Dermis microvascular lymphatic vessel endothelial cell (primary cell): ENCODE data around the gene TIMP2. TPM values are rescaled to one million over a fixed set of nuclear protein-coding genes. Genes with fewer than 3 reads are reported as not detected.
"Not testable (repeated sequence)": the region's sequence is repeated elsewhere in the genome, so short reads cannot be mapped to it uniquely, and the experiment has no call there.

Source experiments
- DNase-seq, 2 donors: peaks; one replicate each; pipeline versions ENCODE4 v3.0.0 to v3.0.0-alpha.2; 2010; ENCODE audit warnings: low read depth in 2 of 2
- total RNA-seq: library from RNA; depleted of rRNA; stranded (reverse); fragments of >200 nt; gene quantifications from 2 replicates; pipeline ENCODE4 v1.2.1, GENCODE V29; 2014

TIMP2 gene
- total RNA-seq, 1 donor from 2014 or later: 34.5 TPM

DNA sequence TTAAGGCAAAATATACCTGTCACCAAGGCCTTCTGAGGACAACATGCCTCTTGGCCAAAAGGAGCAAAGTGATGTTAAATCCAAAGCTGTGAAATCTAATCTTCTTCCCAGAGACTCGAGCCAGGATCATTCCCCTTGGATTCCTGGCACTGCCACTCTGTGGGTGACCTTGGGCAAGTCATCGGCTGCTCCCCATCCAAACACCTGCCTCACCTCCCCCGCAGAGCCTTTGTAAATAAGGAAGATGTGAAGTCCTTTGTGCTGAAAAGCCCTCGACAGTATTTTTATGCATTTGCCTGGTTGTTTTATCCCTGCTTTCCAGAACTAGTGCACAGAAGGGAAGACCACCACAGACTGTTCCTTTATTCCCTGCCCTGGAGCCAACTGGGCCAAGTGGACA, 16.8 kb downstream of the TIMP2 start:
- DNase-seq: no peak

DNA sequence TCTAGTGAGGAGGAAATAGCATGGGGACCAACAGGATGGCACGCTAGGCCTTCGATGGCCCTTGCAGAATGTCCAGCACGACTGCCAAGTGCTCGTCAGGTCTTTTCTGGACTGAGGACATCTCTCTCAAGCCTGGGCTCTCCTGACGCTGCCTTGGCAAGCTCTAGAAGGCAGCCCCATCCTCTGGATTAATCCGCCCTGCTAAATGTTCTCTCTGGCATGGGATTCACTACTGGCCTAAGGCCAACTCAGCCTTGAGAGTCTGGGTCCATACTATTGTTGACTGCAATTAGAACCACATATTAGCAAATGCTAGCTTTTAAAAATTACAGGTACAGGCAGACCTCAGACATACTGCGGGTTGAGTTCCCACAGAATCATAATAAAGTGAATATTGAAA, 19.6 kb downstream of the TIMP2 start:
- DNase-seq: no peak

DNA sequence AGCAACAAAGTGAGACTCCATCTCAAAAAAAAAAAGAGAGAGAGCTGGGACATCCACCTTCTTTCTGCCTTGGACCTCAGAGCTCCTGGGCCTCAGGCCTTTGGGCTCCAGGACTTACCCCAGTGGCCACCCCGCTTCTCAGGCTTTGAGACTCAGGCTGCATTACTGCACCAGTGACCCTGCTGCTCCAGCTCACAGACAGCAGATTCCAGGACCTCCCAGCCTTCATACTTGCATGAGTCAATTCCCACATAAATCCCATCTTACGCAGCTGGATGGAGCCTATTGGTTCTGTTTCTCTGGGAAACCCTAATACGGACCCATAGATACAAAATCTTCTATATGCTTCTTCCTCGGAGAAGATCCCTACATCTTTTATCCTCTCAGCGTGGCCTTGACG, 20.1 kb downstream of the TIMP2 start:
- no peak for DNase-seq

DNA sequence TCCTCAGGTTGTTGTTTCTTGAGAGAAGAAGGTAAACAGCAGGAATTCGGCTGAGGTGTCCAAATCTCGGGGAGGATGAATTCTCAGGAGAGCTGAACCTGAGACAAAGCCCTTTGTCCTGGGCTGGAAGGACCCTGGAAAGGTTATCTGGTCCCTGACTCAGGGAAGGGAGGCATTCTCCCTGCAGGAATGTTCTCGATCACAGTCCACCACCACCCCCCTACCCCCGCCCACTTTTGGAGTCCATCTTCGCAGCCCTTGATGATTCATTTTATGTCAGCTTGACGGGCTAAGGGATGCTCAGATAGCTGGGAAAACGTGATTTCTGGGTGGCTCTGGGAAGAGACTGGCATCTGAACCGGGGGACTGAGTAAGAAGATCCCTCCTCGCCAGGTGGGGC, 20.8 kb downstream of the TIMP2 start:
- DNase-seq: no peak

DNA sequence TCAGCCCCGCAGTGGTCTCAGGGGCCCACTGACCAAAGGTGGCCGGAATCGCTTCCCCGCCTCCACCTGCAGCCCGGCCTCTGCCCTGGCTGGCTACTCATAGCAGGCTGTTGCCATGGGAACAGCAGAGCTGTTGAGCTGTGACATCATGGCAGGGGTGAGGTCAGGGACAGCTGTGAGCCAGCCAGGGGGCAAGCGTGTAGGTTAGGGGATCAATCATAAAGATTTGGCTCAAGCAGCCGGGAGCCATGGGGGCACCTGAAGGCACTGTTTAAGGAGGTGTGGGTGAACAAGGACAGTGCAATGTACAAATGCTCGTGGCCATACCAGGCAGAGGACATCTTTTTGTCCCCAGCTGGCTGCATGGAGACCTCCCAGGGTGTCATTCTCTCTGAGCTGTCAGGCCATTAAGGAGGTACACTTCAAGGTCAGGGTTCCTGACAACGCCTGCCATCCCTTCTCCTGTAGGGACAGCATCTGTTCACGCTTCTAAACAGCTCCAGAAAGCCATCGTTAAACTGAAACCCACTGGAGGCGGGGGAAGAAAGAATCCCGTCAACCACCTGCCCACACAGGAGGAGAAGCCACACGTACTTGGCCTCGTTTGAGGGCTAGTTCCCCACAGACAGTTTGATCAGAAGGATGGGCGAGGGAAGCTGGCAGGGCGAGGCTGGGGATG, 21.9 kb downstream of the TIMP2 start, which contains the start of gene CEP295NL:
TSS of gene CEP295NL (minus strand) at position 101 of the 679 bp plus-strand sequence. CDS start 1,373 bp downstream, outside the sequence.
- DNase-seq: peak; percentile 41 to 60

DNA sequence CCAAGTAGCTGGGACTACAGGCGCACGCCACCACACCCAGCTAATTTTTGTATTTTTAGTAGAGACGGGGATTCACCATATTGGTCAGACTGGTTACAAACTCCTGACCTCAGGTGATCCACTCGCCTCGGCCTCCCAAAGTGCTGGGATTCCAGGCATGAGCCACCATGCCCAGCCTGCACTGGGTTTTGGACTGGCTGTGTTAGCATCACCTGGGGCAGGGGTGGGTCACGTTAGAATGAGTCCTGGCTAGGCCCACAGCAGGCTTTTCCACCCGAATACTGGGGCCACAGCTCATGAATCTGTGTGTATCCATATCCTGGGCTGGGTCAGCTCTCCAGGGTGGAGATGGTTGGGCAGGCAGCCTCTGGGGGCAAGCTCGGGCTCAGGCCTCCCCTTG, 23.0 kb downstream of the TIMP2 start:
- not testable (repeated sequence) for DNase-seq

DNA sequence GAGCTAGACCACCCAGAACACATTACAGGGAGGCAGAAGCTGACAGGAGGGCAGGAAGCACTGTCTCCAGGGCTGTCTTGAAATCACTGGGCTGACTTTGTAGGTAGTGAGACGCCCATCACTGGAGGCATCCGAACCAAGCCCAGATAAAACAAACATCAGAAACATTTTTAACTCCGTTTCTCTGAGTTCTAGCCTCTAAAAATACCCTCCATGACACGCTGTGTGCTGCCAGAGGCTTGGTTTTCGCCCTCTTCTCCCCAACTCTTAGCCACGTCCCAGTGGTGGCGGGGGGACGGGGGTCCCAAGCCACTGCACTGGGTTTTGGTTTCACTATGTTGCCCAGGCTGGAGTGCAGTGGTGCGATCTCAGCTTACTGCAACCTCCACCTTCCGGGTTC, 23.4 kb downstream of the TIMP2 start:
- no peak for DNase-seq

DNA sequence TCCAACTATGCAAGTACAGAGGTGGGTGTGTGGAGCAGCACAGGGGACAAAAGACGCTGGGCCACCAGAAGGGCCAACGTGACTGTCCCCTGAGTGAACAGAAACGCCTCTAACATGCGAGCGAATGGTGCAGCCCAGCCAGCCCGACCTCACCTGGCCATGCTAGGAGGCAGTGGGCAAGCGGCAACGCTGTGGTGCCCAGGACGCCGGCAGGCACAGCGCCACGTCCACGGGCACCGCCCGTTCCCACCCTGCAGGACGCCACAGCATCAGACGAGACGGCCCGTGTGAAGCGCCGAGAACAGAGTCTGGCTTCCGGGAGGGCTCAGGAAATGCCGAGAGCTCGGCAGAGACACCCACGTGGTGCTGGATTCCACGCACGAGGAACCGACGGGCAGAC, 24.4 kb downstream of the TIMP2 start:
- no peak for DNase-seq

DNA sequence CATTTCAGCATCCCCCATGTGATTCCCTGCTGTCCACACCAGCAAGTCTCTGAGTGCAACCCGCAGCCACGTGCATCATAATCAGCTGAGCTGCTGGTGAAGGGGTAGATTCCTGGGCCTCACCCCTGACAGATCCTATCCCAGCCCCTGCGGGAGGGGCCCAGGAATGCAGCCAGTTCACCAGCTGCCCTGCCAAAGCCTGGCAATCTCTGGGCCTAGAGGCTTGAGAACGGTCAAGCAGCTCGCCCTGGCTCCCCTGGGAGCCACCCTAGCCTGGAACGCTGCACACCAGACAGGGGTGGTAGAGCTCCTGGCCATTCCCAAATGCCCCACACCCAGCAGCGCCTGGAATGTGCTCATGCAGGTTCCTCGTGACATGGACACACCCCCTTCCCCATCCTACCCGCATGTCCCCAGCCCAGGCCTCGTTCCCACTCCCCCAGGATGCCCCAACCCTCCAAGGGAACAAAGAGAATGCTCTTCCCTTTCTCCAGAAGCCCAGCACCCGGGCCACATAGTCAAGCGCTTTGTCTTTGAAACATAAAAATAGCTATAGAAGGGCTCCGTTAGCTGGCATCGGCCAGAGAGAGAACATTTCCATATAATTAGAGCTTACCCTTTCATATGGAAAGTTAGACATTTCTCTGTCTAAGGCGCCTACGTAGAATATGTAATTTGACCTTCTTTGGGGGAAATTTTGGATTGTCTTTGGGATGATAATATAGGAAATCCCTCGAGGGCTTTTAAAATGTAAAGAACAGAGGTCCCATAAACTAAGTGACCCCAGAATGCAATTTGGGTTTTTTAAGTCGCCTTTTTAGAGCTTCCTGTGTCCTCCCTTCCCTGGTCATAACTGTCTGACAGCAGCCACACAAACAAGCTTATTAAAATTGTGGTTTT, 25.6 kb downstream of the TIMP2 start:
- DNase-seq: no peak

DNA sequence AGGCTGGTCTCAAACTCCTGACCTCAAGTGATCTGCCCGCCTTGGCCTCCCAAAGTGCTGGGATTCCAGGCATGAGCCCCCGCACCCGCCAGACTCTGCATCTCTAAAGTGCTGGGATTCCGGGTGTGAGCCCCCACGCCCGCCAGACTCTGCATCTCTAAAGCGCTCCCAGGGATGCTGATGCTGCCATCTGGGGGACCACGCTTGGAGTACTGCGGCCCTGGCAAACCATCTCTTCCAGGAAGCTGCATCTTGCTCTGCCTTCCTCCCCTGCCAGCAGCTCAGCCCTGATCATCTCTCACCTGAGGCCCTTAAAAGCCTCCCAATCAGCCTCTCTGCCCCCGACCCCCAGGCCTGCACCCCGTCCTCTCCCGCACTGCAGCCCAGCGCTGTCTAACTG, 26.2 kb downstream of the TIMP2 start:
- DNase-seq: no peak

DNA sequence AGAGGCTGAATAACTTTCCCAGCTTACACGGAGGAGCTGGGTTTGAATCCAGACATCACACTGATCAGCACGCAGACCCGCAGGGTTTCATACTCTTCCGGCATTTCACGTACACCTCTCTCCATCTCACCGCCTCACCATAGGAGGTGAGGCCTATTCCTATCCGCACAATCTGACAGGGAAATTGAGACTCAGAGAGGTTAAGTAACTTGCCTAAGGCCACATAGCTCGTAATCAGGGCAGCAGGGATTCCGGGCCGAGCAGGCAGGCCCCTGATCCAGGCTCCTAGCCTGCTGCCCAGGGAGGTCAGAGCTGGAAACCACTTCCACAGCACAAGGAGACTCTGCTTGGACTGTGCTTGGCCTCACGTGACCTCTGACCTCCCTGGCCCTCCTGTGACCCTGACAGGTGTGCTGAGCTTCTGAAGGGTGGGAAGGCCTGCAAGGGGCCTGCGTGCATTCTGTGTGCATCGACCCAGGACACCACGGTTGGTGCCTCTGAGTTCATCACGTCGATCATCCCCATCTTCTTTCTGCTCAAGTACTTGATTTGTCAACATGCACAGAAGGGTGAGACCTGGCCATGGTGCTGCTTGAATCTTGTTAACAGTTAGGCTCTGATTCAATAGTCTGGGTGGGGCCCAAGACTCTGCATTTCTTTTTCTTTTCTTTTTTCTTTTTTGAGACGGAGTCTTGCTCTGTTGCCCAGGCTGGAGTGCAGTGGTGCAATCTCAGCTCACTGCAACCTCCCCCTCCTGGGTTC, 26.9 kb downstream of the TIMP2 start:
- DNase-seq: no peak

DNA sequence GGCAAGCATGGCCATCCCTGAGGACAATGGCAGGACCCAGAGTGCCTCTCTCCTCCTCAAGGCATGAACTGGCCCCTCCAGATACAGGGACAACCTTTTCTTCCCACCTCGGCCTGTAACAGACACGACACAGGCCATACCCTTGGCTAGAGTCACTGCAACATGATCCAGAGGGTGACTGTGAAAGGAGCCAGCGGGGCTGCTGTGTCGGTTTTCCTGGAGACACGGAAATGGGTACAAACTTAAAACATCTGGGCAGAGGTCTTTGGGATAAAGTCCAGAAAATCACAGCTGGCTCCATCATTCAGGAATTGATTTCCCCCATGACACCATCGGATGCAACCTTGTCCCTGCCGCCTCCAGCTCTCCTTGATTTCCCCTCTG, 27.5 kb downstream of the TIMP2 start:
- no peak for DNase-seq

DNA sequence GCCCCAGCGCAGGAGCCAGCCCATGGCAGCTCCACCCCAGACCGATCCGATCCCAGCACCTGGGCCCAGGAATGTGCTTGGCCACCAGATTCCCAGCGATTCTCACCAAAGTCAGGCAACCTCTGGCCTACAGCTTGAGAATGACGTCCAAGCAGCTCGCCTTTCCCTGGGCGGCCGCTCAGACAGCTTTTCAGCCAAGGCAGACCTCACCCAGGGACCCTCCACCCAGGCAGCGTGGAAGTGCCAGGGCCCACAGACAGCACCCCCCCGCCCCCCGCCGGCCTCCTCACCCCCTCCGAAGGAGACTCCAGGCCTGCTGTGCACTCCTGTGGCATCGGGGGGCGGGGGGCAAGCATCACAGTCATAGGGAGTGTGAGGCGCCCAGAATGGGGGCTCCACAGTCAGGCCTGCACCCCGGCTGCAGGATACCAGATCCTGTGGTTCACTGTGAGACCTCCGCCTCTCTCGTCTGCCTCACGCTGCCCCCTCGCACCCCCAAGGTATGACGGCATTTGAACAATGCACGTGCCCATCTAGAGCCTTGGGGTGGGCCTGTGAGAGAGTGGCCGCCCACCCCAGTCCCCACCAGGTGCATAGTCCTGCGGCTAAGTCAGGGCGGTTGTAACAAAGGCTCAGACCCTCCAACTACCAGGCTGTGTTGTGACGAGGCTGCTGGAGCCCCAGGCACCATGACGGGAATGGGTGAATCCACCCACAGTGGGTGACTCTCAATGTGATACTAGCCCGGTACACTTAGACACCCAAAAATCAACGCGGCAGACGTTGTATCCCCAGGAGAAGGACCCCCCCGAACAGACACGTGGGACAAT, 28.1 kb downstream of the TIMP2 start:
- no peak for DNase-seq

DNA sequence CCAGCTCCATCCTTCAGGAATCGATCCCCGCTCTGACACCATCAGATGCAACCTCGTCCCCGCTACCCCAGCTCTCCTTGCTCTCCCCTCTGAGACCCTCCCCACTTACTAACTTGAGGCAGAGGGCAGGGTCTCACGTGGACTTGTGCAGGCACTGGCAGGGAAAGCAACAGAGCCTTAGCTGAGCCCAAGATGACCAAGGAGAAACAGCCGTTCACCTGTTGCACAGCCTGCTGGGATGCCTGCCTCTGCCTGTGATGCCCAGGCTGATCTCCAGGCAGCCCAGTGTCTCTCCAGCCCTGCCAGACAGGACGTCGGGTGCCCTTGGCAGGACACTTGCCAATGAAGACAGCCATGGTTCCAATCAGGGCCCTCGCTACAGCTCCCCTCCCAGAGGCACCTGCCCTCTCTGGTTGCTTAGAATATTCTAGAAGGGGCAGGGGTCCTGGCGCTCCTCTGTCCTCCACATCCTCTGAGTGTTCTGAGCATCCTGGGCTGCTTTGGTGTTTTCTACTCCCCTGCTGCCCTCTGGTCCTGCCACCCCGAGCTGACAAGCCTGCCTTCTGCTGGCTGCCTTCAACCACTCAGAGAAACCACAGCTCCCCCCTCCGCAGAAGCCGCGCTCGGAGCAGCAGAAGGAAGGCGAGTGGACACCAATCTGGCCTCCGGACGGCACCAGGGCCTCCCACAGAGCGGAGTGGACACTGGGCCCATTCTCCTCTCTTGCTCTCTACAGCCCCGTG, 28.9 kb downstream of the TIMP2 start:
- no peak for DNase-seq

DNA sequence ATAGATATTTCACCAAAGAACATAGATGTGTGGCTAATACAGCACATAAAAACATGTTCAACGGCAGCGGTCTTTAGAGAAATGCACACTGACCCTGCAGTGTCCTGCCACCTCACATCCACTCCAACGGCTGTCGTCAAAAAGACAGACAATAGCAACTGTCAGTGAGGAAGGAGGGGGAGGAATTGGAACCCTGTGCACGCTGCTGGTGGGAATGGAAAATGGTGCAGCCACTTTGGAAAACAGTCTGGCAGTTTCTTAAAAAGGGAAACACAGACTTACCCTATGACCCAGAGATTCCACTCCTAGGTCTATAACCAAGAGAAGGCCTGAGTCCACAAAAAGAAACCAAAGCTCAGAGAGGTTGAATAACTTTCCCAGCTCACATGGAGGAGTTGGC, 29.9 kb downstream of the TIMP2 start:
- peak; percentile 80 to 83 for DNase-seq

DNA sequence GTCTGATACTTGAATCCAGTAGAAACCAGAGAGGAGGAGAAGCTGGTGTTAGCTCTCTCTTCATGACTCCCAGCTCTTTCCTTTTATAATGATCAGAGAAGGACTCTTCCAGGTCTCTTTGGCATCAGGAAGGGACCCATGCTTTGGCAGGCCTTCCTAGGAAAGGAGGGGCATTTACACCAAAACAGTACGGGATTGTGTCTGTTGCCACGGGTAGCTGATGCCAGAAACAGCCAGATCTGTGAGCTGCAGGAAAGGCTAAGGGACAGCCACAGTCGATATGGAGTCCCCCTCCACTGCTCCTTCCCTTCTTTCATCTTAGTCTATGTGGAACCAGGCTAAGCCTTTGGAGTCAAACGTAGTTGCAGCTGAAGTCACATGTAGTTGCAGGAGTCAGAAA, 31.5 kb downstream of the TIMP2 start:
- DNase-seq: no peak

DNA sequence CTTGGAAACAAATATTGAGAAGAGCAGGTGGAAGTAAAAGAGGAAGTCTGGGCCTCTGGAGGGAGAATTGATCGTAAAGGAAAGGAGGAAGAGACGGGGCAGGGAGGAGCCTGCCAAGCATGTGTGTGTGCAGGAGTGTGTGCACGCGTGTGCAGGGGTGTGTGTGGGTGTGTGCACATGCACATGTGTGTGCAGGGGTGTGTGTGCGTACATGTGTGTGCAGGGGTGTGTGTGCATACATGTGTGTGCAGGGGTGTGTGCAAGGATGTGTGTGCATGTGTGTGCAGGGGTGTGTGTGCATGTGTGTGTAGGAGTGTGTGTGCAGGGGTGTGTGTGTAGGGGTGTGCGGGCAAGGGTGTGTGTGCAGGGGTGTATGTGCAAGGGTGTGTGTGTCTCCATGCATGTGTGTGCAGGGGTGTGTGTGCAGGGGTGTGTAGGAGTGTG, 32.2 kb downstream of the TIMP2 start:
- DNase-seq: no peak

DNA sequence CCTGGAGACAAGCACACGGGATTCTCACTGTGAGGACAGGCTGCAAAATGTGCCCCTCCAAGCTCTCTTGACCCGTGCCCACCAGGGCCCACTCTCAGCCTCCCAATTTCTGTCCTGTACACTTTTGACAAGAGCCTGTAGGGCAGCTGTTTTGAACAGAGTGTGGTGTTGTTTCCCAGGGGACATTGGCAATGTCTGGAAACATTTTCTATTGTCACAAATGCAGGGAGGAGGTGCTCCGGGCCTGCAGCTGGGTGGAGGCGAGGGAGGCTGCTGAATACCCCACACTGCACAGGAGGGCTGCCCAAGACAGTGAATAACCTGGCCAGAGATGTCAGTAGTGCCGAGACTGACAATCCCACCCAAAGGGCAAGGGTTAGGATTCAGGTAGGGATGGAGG, 32.7 kb downstream of the TIMP2 start:
- DNase-seq: no peak

DNA sequence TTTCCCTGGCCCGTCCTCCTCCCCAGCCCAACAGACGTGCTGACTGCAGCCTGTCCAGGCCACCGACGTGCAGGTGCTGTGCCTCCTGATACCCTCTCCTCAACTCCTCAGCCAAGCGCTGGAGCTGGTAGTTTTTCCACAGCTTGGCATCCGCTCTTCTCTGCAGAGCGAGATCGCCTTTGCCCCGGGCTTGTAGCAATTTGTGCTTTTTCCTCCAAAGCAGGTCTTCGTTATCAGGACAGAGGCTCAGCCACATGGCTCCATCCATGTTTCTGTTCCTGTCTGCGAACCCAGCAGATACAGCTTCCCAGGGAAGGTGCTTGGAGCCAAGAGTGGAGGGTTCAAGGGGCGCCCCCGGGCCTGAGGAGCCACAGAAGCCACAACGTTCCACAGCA, 33.1 kb downstream of the TIMP2 start:
- DNase-seq: no peak

DNA sequence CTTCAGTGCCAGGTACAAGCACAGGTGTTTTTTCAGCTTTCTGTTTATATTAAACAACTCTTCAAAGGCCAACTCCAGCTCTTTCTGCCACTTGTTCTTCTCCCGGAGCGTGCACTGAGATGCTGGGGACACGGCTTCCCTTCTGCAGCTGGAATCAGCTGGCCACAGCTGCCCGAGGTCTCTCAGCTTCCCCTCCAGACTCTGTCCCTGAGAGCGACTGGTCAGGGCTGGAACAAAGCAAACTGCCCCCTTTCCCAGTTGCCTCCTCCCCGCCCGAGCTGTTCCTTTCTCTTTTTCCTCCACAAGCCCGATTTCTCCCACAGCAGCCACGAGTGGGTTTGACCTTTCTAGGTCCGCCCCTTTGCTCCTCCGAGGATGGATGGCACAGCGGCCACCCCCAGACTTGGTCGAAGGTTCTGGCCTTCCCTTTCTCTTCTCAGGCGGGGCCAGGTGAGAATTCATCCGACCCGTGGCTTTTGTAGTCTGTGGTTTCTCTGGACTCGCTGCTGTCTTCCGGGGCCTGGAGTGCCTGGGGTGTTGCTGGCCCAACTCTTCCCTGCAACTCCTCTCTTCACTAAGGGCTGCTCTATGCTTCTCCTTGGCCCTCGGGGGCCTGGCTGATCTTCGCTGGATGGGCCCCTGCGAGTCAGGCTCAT, 33.7 kb downstream of the TIMP2 start:
- DNase-seq: no peak
